Measurements from ENCODE around the gene TUFT1.

DNA sequence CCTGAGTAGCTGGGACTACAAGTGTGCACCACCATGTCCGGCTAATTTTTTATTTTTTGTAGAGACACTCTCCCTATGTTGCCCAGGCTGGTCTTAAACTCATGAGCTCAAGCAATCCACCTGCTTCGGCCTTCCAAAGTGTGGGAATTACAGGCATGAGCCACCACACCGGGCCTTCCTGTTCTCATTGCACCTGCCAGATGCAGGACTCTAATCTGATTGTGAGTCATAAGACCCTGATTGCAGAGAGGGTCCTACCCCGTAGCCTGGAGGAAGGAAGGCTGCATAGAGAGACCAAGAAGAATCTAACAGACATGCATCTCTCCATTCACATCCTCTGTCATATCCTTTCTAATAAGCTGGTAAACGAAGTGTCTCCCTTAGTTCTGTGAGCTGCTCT, 48.5 kb upstream of the TUFT1 start:
- TF ChIP-seq, protein P1, sequence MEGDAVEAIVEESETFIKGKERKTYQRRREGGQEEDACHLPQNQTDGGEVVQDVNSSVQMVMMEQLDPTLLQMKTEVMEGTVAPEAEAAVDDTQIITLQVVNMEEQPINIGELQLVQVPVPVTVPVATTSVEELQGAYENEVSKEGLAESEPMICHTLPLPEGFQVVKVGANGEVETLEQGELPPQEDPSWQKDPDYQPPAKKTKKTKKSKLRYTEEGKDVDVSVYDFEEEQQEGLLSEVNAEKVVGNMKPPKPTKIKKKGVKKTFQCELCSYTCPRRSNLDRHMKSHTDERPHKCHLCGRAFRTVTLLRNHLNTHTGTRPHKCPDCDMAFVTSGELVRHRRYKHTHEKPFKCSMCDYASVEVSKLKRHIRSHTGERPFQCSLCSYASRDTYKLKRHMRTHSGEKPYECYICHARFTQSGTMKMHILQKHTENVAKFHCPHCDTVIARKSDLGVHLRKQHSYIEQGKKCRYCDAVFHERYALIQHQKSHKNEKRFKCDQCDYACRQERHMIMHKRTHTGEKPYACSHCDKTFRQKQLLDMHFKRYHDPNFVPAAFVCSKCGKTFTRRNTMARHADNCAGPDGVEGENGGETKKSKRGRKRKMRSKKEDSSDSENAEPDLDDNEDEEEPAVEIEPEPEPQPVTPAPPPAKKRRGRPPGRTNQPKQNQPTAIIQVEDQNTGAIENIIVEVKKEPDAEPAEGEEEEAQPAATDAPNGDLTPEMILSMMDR (IDR thresholded peaks at IDR 0.05), result no peak
- TF ChIP-seq POLR2AphosphoS5 (IDR thresholded peaks at IDR 0.05; ENCODE audit: insufficient read depth in 1 of 2, low read depth in 1 of 2) (no peak), POLR2A (IDR thresholded peaks at IDR 0.05) (no peak)

Measured in vagina (tissue), 2 donors.